Common myeloid progenitor, CD34-positive (primary cell): ENCODE measurements around the gene FAM222A.

Experiments
- CTCF ChIA-PET: fragments of 350-600 bp; sonication (Branson Sonifier 250); formaldehyde crosslinking; loops from one replicate; lab custom pipeline; 2021; ENCODE audit warnings: antibody characterized with exemption; lab: Charles Lee
- POLR2A ChIA-PET: fragments of 350-600 bp; sonication (Branson Sonifier 250); formaldehyde crosslinking; loops from one replicate; lab custom pipeline; 2021; ENCODE audit warnings: antibody characterized with exemption; lab: Charles Lee
- DNase-seq, 3 donors: peaks; one replicate each; pipeline versions ENCODE4 v3.0.0 to v3.0.0-alpha.2; 2013
- H3K27ac ChIP-seq, 2 experiments: 1 replicate in 1 of 2; 2 replicates in 1 of 2; pipeline ENCODE4 v1.7.0; 2013; ENCODE audit warnings: inconsistent platforms in 2 of 2, low read length in 2 of 2, mild to moderate bottlenecking in 2 of 2, low read depth in 1 of 2, moderate library complexity in 1 of 2; ENCODE audit not compliant: severe bottlenecking in 2 of 2, insufficient read depth in 1 of 2, poor library complexity in 1 of 2
- H3K27me3 ChIP-seq, 5 experiments: replicated peaks in 2 of 5; 1 replicate in 3 of 5; 2 replicates in 2 of 5; pipeline versions ENCODE4 v1.6.1 to v1.7.0; 2013; ENCODE audit warnings: low read length in 4 of 5, mild to moderate bottlenecking in 2 of 5, moderate library complexity in 2 of 5, inconsistent platforms in 1 of 5; ENCODE audit not compliant: insufficient read depth in 5 of 5, control insufficient read depth in 4 of 5
- H3K36me3 ChIP-seq, 4 experiments: 1 replicate in 2 of 4; 2 replicates in 2 of 4; pipeline versions ENCODE4 v1.6.1 to v1.7.0; 2013; ENCODE audit warnings: low read length in 3 of 4, control low read depth in 1 of 4, mild to moderate bottlenecking in 1 of 4; ENCODE audit not compliant: control insufficient read depth in 4 of 4, insufficient read depth in 4 of 4
- H3K4me1 ChIP-seq, 4 experiments: 1 replicate in 3 of 4; 2 replicates in 1 of 4; pipeline versions ENCODE4 v1.6.1 to v1.7.1; 2013; ENCODE audit warnings: low read length in 3 of 4, mild to moderate bottlenecking in 3 of 4, control low read depth in 1 of 4, inconsistent platforms in 1 of 4, moderate library complexity in 1 of 4; ENCODE audit not compliant: control insufficient read depth in 4 of 4, insufficient read depth in 4 of 4; ENCODE audit errors: control extremely low read depth in 1 of 4
- H3K4me3 ChIP-seq, 7 experiments: 1 replicate in 4 of 7; 2 replicates in 3 of 7; pipeline versions ENCODE4 v1.5.1 to v1.7.0; 2013; ENCODE audit warnings: mild to moderate bottlenecking in 7 of 7, low read length in 6 of 7, moderate library complexity in 6 of 7, inconsistent platforms in 2 of 7, low read depth in 2 of 7, control low read depth in 1 of 7; ENCODE audit not compliant: insufficient read depth in 4 of 7, control insufficient read depth in 1 of 7; ENCODE audit errors: extremely low read depth in 1 of 7
- H3K9me3 ChIP-seq, 5 experiments: 1 replicate in 4 of 5; 2 replicates in 1 of 5; pipeline versions ENCODE4 v1.6.1 to v1.7.1; 2013; ENCODE audit warnings: low read length in 4 of 5, mild to moderate bottlenecking in 2 of 5, inconsistent platforms in 1 of 5, low read depth in 1 of 5, moderate library complexity in 1 of 5; ENCODE audit not compliant: control insufficient read depth in 4 of 5, insufficient read depth in 2 of 5; ENCODE audit errors: control extremely low read depth in 1 of 5
- WGBS: methylation state at CpG from one replicate; pipeline ENCODE4 v1.1.5; 2013; ENCODE audit not compliant: insufficient coverage; 5-methylcytosine and 5-hydroxymethylcytosine counted together

FAM222A gene

DNA sequence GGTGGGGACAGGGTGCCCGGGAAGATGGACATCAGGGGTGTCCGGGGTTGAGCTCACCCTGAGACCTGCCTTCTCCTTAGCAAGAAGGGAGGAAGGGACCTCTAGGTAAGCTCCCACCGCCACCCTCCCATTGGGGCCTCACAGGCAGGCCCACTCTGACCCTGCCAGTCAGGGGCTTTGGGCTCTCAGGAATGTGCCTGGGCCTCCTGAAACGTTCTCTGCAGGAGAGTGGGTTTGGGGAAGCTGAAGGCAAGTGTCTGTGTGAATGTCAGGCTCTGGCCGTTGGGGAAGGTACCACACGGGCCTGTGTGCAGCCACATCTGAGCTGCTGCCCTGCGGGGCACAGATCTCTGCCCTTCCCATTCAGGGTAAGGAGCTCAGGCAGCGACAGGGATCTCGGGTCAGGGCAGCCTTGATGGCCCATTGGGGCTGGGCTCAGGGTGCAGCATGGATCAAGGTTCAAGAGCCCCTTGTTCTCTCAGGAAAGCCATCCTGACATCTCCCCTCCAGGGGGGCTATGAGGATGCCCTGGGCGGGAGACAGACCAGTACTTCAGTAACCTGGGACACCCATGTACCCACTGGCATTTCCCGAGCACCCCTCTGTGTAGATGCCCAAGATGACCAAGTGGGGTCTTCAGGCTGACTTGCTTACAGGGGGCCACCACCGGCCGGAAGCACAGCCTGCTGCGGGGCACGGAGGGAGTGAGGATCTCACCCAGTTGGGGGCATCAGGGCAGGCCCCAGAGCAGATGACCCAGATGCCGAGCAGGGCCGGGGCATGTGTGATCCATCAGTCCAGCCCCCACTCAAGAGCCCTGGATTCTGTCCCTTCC lies 29.7 kb downstream of the FAM222A start:
- H3K4me1 ChIP-seq, result peaks cover 0 to 7% (median 2%) of the 10 kb centered on the region in 4 experiments
- no peaks in the 10 kb centered on the region for H3K9me3 ChIP-seq
- no peaks in the 10 kb centered on the region for H3K36me3 ChIP-seq
- WGBS, result 95% methylated on average over 10 of the region's 17 CpGs
- no peak overlapping the region for H3K27ac ChIP-seq
- POLR2A ChIA-PET, result no interaction called here
- CTCF ChIA-PET, result interaction anchor here (0.7 kb wide), 1 partner anchor 145 kb away, joined by 3 read pairs; no protein-coding TSS in a partner anchor
- H3K27me3 ChIP-seq, result peaks cover 0 to 7% (median 0%) of the 10 kb centered on the region in 5 experiments
- no peak overlapping the region for H3K4me3 ChIP-seq
- DNase-seq, result no peak

GRCh38 chr12:109744026-109744425 lies 30.4 kb downstream of the FAM222A start:
- Histone ChIP-seq H3K4me3 (no peak overlapping the region), H3K4me1 (peaks cover 0 to 7% (median 2%) of the 10 kb centered on the region in 4 experiments), H3K27ac (no peak overlapping the region), H3K9me3 (no peaks in the 10 kb centered on the region), H3K27me3 (peaks cover 0 to 3% (median 0%) of the 10 kb centered on the region in 5 experiments), H3K36me3 (no peaks in the 10 kb centered on the region)
- POLR2A ChIA-PET, result no interaction called here
- CTCF ChIA-PET, result interaction anchor here (1.1 kb wide), 1 partner anchor 147 kb away, joined by 3 read pairs; no protein-coding TSS in a partner anchor
- 96% methylated on average over 13 of the region's 14 CpGs for WGBS
- no peak for DNase-seq

GRCh38 chr12:109744986-109745942 lies 31.6 kb downstream of the FAM222A start:
- H3K4me1 ChIP-seq, result peaks cover 0 to 7% (median 2%) of the 10 kb centered on the region in 4 experiments
- 15% methylated on average over 5 of the region's 8 CpGs for WGBS
- H3K27me3 ChIP-seq, result peaks cover 0 to under 1% (median 0%) of the 10 kb centered on the region in 5 experiments
- no peaks in the 10 kb centered on the region for H3K9me3 ChIP-seq
- CTCF ChIA-PET, result interaction anchor here (1.0 to 1.1 kb wide), 2 partner anchors 28 to 149 kb away, joined by 3 read pairs; no protein-coding TSS in a partner anchor
- POLR2A ChIA-PET, result no interaction called here
- H3K36me3 ChIP-seq, result no peaks in the 10 kb centered on the region
- H3K4me3 ChIP-seq, result no peak overlapping the region
- peak in 2 of 3 donors; percentile 15 to 24 for DNase-seq
- no peak overlapping the region for H3K27ac ChIP-seq

DNA sequence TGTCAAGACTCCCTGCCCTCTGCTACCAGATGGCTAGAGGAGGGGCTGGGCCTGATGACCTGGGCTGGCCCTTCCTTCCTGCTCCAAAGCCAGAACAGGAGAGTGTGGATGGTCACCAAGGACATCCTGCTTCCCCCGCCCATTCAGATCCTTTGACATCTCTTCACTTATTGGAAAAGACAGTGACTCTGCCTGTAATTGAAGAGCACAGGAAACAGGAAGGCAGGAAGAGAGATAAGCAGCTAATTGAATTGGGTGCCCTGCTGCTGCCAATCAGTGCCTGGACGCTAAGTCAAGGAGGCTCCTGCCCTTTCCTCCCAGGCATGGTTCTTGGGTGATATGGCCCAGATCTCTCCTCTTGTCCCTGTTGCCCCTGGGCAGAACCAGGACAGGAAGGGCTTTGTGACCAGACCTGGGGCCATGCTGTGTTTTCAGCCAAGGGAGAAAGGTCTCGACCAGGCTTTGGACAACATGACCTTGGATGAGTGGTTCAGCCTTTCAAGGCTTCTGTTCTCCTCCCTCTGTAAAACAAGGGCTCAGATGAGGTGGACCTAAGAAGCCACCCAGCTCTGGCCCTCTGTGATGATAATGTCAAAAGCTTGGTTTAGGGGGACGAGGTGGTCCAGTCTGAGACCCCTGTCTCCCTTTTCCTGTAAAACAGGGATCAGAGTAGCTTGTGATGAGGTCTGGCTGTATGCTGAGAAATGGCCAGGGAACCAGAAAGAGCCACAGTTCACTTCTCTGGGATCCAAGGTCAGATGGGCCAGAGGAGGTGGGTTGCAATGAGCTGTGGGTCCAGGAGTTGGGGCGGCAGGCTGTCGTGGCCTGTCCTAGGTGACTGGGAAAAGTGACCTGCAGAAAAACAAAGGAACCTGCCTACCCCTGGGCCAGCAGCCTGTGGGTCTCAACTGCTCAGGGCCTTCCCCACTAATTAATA lies 38.8 kb downstream of the FAM222A start:
- Histone ChIP-seq H3K36me3 (no peaks in the 10 kb centered on the region), H3K27me3 (peaks cover 0 to 3% (median 0%) of the 10 kb centered on the region in 5 experiments), H3K9me3 (peaks cover 2 to 28% (median 7%) of the 10 kb centered on the region in 5 experiments), H3K4me1 (no peaks in the 10 kb centered on the region), H3K27ac (no peak overlapping the region), H3K4me3 (no peak overlapping the region)
- 78% methylated on average over 5 of the region's 6 CpGs for WGBS
- ChIA-PET CTCF (interaction anchor here (0.8 to 1.0 kb wide), 2 partner anchors 129 to 155 kb away, joined by 3 to 4 read pairs; no protein-coding TSS in a partner anchor), POLR2A (no interaction called here)
- no peak for DNase-seq

GRCh38 chr12:109753054-109753401 lies 39.4 kb downstream of the FAM222A start:
- DNase-seq, result no peak
- no peak overlapping the region for H3K4me3 ChIP-seq
- peaks cover 0 to 3% (median 0%) of the 10 kb centered on the region in 5 experiments for H3K27me3 ChIP-seq
- H3K36me3 ChIP-seq, result no peaks in the 10 kb centered on the region
- CTCF ChIA-PET, result no interaction called here
- WGBS, result 100% methylated on average over 5 of the region's 5 CpGs
- peaks cover 2 to 30% (median 7%) of the 10 kb centered on the region in 5 experiments for H3K9me3 ChIP-seq
- POLR2A ChIA-PET, result no interaction called here
- no peaks in the 10 kb centered on the region for H3K4me1 ChIP-seq
- H3K27ac ChIP-seq, result no peak overlapping the region

GRCh38 chr12:109753959-109754358 lies 40.3 kb downstream of the FAM222A start:
- POLR2A ChIA-PET, result interaction anchor here (0.6 kb wide), 1 partner anchor 162 kb away, joined by 4 read pairs; no protein-coding TSS in a partner anchor
- DNase-seq, result no peak
- CTCF ChIA-PET, result no interaction called here
- 70% methylated on average over 2 of the region's 2 CpGs for WGBS
- Histone ChIP-seq H3K4me1 (no peaks in the 10 kb centered on the region), H3K9me3 (peaks cover 2 to 30% (median 7%) of the 10 kb centered on the region in 5 experiments), H3K36me3 (no peaks in the 10 kb centered on the region), H3K4me3 (no peak overlapping the region), H3K27ac (no peak overlapping the region), H3K27me3 (peaks cover 0 to 3% (median 0%) of the 10 kb centered on the region in 5 experiments)
